RCC 7860 (cell line): ENCODE data around the gene IL19.
A peak's percentile ranks its signal among the peaks of the same experiment; 100 is the strongest.

ENCODE experiments used
- DNase-seq: peaks from one replicate; pipeline ENCODE4 v3.0.0-alpha.2; 2015; ENCODE audit warnings: low spot score
- FAIRE-seq: peaks from 2 replicates; lab custom pipeline; 2012; peaks lifted over from hg19 to GRCh38; lab: Jason Lieb, UNC

Gene IL19

DNA sequence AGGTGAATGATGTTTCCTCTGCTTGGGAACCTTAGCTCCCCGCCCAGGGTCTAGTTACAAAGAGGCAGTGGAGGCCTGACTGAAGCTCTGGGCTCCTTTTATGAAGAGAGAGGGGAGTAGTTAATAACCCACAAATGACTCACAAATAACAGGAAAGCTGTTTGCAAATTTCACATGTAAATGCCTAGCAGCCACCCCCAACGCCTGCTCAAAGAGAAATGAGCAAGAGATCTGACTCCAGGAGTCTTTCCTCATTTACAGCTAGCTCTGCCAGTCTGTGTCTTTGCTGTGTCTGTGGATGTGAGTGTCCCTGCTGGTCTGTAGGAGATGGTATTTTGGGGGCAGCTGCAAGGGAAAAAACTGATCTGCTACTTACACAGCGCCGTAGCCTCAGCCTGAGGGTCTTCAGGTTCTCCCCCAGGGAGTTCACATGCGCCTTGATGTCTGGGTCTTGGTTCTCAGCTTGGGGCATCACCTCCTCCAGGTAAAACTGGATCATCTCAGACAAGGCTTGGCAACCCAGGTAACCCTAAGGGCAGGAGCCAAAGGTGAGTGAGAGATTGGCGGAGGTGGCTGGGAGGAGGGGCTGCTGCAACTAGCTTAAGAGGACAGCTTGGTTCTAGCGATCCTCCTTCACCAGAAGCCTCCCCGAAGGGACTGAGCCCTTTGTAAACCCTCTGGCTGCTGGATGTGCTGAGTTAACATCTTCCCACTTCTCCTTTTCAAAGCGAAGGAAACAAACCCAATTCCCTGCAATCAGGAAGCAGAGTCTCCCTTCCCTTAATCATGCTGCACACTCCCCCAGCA, at the start of gene IL19:
IL19 (plus strand) TSS at position 243 of the 807 bp plus-strand sequence. CDS start 65,890 bp downstream, outside the sequence.
- DNase-seq (no peak), FAIRE-seq (no peak)

GRCh38 chr1:206721454-206721853, 49.1 kb upstream of the IL19 start:
- no peak for FAIRE-seq
- DNase-seq: no peak

DNA sequence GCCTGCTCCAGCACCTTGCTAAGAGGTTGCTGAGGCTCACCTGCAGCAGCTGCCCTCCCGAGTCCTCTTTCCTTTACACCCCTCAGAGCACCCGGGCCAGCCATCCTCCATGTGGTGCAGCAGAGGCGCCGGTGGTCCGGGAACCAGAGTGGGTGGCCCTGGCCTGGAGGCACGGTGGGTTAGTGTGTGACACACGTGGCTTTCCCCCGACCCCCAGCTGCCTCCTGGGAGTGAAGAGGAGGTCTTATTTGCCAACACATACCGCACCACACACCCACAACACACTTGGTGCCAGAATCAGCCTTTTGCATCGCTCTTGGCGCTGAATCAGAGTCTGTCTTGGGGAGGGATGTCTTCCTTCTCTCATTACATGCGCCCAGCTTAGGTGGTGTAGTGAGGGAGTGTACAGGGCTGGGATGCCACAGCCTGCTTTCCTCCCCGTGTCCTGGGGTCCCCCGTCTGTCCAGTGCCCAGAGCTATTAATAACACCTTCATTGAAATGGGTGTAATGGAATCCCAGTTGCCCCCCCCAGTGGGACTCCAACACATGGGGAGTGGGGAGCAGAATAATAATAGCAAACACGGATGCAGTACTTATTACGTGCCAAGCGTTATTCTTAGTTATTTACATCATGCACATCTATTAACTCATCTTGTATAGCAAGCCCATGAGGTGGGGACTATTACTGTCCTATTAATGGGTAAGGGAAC, 47.7 kb upstream of the IL19 start:
- no peak for FAIRE-seq
- DNase-seq: peak; percentile 56

DNA sequence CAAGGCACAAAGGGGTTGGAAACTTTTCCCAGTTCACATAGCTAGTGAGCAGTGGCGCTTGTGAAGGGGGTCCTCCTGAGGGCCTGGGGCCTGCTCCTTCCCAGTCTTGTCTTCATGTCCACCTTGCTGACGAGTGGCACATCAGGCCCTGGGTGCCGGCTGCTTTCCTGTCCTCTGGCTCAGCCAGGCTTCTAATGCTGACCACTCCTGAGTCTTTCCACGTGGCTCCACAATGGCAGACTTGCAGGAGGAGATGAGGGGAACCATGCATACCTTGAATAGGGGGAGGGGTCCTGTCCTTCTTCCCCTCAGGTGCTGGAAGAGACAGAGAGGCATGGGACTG, 47.1 kb upstream of the IL19 start:
- FAIRE-seq (no peak), DNase-seq (no peak)

DNA sequence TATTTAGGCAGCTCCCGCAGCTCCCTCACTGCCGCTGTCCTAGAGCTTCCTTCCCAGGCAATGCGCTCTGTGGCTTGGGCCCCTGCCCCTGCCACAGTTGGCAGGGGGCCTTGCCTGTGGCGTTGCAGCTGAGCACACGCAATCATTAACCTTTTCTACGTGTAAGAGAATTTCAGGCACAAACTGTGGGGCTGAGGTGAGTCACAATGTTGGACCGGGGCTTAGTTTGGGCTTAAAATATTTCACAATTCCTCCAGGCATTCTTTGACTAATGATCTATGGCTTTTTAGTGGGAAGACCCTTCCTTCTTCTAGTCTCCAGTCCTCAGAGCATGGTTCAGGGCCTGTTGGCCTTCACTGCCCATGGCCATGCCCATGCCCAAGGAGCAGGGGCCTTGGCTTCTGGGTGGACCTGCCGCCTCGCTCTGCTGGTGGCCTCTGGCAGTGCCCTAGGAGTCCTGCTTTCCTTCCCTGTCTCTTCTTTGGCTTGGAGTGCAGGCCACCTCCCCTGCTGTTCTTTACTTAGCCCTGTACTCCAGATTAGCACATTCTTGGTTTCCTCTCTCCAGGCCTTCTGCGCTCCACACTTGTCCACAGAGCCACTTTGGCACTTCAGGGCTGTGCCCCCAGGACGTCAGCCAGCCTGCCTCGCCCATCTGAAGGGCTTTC, 46.6 kb upstream of the IL19 start:
- peak; percentile 89 for FAIRE-seq
- DNase-seq: peak; percentile 89

- DNase-seq: peak; percentile 25
- no peak for FAIRE-seq
Observed at GRCh38 chr1:206725109-206725963, 45.2 kb upstream of the IL19 start.

- FAIRE-seq: no peak
- no peak for DNase-seq
Observed at GRCh38 chr1:206727981-206728696, 42.4 kb upstream of the IL19 start.

DNA sequence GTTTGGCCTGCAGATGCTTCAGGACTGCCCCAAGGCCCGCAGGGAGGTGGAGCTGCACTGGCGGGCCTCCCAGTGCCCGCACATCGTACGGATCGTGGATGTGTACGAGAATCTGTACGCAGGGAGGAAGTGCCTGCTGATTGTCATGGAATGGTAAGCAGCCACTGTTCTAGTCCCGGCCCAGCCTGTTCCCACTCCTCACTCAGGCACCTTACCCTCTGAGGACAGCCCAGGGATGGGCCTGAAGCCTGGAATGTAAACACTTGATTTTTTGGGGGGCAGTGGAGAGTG, 41.9 kb upstream of the IL19 start:
- FAIRE-seq (no peak), DNase-seq (no peak)

DNA sequence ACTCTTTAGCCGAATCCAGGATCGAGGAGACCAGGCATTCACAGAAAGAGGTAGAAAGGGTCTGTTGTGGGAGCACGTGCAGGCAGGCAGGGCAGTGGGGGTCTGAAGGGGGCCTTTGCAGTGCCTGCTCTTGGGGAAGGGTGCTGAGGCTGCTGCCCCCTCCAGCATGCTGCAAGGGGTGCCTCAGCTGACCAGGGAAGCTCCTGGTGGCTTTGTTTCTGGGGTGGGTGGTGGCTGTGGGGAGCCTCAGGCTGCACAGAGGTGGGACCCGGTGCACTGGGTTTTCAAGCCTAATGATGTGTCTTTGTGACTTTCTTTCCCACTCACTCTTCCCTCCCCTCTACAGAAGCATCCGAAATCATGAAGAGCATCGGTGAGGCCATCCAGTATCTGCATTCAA, 41.5 kb upstream of the IL19 start:
- DNase-seq (no peak), FAIRE-seq (no peak)

GRCh38 chr1:206729507-206729906, 41.1 kb upstream of the IL19 start:
- DNase-seq (no peak), FAIRE-seq (no peak)

- no peak for DNase-seq
- no peak for FAIRE-seq
Observed at GRCh38 chr1:206732508-206732907, 38.1 kb upstream of the IL19 start.

DNA sequence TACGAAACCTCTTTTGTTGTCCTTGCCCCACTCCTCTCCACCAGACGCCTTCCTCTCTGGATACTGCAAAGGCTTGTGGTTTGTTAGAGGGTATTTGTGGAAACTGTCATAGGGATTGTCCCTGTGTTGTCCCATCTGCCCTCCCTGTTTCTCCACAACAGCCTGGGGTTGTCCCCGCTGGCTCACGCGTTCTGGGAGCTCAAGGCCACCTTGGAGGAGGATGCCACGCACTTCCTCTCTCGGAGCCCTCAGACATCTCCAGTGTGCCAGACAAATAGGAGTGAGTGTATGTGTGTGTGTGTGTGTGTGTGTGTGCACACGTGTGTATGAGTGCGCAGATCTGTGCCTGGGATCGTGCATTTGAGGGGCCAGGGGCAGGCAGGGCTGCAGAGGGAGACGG, 37.6 kb upstream of the IL19 start:
- FAIRE-seq (no peak), DNase-seq (no peak)

GRCh38 chr1:206734499-206735142, 36.0 kb upstream of the IL19 start:
- FAIRE-seq: no peak
- DNase-seq: no peak

DNA sequence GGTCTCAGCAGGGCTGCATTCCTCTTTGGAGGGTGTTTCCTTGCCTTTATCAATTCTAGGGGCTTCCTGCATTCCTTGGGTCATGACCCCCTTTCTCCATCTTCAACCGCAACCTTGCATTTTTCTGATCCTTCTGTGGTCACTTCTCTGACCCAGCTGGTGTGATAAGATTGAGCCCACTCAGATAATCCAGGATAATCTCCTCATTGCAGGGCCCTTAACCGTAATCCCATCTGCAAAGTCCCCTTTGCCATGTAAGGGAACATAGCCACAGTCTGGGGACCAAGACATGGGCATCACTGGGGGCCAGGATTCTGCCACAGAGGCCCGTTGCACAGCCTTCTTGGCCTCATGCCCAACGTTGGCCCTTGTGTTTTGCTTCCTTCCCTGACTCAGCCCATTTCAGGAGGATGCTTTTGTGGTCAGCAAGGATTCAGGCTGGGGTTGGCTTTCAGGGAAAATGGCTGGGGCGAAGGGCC, 35.0 kb upstream of the IL19 start:
- FAIRE-seq: no peak

DNA sequence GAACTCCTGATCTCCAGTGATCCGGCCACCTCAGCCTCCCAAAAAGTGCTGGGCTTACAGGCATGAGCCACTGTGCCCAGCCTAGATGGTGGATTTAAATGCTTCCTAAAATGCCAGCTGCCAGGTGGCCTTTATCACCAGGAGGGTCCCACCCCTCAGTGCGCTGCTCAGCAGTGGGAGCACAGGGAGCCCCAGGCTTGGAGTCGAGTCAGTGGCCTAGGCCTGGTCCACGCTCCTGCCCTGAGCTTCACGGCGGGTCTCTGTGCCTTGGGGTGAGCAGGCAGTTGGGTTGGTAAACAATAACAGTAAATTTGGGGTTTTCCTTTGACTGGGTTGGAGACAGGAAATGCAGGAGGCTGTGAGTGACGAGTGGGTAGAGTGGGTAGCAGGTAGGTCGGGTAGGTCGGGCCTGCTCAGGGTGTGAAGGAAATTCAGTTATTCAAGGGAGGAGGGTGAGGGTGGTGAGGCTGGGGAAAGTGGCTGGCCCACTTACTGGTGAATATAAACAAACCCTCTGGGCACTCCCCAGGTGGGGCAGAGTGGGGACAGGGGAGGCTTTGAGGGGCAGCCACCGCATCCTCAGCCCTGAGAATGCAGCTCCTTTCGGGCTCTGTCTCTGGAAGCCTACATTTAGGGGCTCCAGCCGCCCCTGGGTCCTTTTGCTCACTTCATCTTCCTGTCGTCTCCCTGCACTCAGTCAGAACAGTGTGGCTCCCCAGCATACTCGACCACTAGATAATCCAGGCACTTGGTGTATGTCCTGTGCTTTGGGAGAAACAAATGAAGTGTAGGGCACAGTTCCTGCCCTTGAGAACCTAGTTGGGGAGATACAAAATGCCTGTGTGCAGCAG, 33.5 kb upstream of the IL19 start:
- FAIRE-seq (no peak), DNase-seq (no peak)

More for the DNA sequence above, 35.0 kb upstream of the IL19 start:
- DNase-seq: no peak

- FAIRE-seq (no peak), DNase-seq (no peak)
Observed at GRCh38 chr1:206737729-206738201, 32.8 kb upstream of the IL19 start.

DNA sequence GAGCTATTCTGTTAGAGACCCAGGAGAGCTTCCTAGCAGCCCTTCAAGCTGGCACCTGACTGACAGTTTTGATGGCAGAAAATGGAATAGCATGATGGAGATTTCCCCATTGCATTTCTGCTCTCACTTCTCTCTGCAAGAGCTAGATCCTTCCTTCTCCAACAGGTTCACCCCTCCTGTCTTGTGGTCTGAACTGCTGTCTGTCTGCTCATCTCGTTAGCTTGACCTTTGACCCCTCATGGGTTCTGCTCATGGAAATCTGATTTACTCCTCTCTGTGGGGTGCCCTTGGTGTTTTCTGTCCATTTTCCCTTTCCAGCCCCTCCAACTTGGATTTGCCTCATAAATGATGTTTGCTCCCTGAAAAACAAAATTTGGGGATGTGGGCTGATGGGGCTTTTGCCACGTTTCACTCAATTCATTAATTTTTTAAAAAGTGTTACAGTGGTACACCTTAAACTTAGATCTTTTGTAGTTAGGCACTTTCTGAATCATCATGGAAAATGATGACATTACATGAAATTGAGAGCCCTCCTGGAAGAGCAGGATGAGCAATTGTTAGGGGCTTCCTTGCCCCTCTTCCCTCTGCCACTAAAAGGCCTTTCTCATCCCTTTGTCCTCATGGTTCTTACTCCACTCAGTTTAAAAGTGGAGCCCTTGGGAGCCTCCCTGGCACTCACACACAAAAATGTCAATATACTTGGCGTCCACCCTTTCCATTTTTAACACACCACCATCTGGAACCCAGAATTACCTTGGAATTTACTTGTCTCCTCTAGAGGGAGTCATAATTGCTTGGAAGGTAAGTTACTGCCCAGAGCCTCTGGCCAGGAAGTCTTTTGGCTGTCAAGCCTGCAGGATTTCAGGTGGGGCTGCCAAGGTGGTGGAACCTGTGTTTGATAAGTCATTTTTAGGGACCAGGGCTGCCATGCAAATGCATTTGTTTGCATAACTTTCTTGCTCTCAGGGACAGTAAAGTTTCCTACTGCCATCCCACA, 31.9 kb upstream of the IL19 start:
- FAIRE-seq (no peak), DNase-seq (peak; percentile 18)
